OCI-LY1 (cell line): ENCODE results near the gene TAS1R1.

Source experiments
- EZH2 ChIP-seq: fragments of 200-600 bp; sonication (generic), shearing (Covaris generic); IDR thresholded peaks from 2 replicates; pipeline ENCODE4 v1.8.0; 2017; ENCODE audit warnings: borderline replicate concordance, mixed run types, mild to moderate bottlenecking, antibody characterized with exemption, low read length, moderate library complexity, mixed read lengths
- TF ChIP-seq, protein P1 (sequence below): fragments of 200-600 bp; sonication (generic), shearing (Covaris generic); IDR thresholded peaks from 2 replicates; pipeline ENCODE4 v1.5.1; 2017; ENCODE audit warnings: mild to moderate bottlenecking, antibody characterized with exemption, low read length, moderate library complexity, mixed read lengths

DNA sequence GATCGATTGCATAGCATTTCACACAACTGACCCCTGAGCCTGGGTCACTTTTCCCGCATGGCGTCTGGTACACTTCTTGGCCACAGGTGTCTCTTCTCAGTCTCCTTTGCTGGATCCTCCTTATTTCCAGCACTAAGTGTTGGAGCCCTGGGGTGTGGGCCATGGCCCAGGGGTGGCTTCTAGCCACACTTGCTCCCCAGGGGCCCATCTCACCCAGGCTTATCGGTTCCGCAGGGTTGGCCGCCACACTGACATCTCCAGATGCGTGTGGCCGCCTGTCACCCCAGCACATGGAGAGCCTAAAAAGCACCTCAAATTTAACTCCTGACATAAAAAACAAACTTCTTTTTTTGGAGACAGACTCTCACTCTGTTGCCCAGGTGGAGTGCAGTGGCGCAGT lies 71.9 kb downstream of the TAS1R1 start:
- TF ChIP-seq, protein P1, sequence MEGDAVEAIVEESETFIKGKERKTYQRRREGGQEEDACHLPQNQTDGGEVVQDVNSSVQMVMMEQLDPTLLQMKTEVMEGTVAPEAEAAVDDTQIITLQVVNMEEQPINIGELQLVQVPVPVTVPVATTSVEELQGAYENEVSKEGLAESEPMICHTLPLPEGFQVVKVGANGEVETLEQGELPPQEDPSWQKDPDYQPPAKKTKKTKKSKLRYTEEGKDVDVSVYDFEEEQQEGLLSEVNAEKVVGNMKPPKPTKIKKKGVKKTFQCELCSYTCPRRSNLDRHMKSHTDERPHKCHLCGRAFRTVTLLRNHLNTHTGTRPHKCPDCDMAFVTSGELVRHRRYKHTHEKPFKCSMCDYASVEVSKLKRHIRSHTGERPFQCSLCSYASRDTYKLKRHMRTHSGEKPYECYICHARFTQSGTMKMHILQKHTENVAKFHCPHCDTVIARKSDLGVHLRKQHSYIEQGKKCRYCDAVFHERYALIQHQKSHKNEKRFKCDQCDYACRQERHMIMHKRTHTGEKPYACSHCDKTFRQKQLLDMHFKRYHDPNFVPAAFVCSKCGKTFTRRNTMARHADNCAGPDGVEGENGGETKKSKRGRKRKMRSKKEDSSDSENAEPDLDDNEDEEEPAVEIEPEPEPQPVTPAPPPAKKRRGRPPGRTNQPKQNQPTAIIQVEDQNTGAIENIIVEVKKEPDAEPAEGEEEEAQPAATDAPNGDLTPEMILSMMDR: no peak
- no peak for TF ChIP-seq EZH2
